Measurements from ENCODE around the gene SVIL.

DNA sequence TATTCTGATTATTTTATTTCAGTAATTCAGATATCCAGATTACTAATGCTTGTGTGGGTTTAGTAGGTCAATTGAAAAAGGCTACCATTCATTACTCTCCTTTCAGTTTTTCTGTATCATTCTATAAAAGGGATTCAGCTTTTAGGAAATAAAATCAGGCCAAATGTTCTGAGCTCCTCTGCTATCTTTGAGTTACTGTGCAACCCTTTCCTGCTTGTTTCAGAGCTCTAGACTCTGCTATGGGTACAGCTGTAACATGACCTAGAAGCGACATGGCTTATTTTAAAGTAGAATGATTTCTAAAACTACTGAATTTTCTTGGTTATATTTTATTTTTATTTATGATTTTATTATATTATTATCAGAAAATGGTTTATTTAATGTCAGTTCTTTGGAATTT, 203.1 kb downstream of the SVIL start:
- TF ChIP-seq, protein P1, sequence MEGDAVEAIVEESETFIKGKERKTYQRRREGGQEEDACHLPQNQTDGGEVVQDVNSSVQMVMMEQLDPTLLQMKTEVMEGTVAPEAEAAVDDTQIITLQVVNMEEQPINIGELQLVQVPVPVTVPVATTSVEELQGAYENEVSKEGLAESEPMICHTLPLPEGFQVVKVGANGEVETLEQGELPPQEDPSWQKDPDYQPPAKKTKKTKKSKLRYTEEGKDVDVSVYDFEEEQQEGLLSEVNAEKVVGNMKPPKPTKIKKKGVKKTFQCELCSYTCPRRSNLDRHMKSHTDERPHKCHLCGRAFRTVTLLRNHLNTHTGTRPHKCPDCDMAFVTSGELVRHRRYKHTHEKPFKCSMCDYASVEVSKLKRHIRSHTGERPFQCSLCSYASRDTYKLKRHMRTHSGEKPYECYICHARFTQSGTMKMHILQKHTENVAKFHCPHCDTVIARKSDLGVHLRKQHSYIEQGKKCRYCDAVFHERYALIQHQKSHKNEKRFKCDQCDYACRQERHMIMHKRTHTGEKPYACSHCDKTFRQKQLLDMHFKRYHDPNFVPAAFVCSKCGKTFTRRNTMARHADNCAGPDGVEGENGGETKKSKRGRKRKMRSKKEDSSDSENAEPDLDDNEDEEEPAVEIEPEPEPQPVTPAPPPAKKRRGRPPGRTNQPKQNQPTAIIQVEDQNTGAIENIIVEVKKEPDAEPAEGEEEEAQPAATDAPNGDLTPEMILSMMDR (conservative IDR thresholded peaks at IDR 0.05; ENCODE audit: low read length) = no peak
- TF ChIP-seq EZH2phosphoT487 (IDR thresholded peaks at IDR 0.05; ENCODE audit: borderline replicate concordance) = no peak
